NT2/D1 (cell line): Measurements from ENCODE around the gene TMEM255B.

Experiments used
- DNase-seq: peaks from one replicate; pipeline ENCODE4 v3.0.0-alpha.2; 2011; ENCODE audit warnings: low read depth, low spot score
- H3K27me3 ChIP-seq: 2 replicates; pipeline ENCODE4 v1.6.0; 2011; ENCODE audit warnings: mild to moderate bottlenecking; ENCODE audit not compliant: insufficient read length, insufficient read depth
- H3K36me3 ChIP-seq: 2 replicates; pipeline ENCODE4 v1.6.1; 2011; ENCODE audit warnings: mild to moderate bottlenecking, low read length, mixed read lengths; ENCODE audit not compliant: insufficient read depth, insufficient read length
- H3K4me1 ChIP-seq: 2 replicates; pipeline ENCODE4 v1.5.1; 2011; ENCODE audit not compliant: insufficient read depth, insufficient read length
- H3K4me3 ChIP-seq: 2 replicates; pipeline ENCODE4 v1.5.1; 2011; ENCODE audit warnings: low read depth; ENCODE audit not compliant: insufficient read length
- H3K9ac ChIP-seq: 2 replicates; pipeline ENCODE4 v1.6.0; 2011; ENCODE audit warnings: low read depth; ENCODE audit not compliant: insufficient read length
- H3K9me3 ChIP-seq: 2 replicates; pipeline ENCODE4 v1.5.1; 2011; ENCODE audit warnings: mild to moderate bottlenecking, low read length; ENCODE audit not compliant: insufficient read depth
- SUZ12 ChIP-seq: IDR thresholded peaks from 2 replicates; pipeline ENCODE4 v1.6.1; 2011; ENCODE audit not compliant: insufficient read length, insufficient read depth; ENCODE audit errors: extremely low read depth
- YY1 ChIP-seq: IDR thresholded peaks from 2 replicates; pipeline ENCODE4 v1.6.1; 2011; ENCODE audit not compliant: insufficient read length, insufficient read depth
- ZNF274 ChIP-seq: IDR thresholded peaks from 2 replicates; pipeline ENCODE4 v1.6.1; 2011; ENCODE audit warnings: mild to moderate bottlenecking, low read depth, low read length

The TMEM255B gene

DNA sequence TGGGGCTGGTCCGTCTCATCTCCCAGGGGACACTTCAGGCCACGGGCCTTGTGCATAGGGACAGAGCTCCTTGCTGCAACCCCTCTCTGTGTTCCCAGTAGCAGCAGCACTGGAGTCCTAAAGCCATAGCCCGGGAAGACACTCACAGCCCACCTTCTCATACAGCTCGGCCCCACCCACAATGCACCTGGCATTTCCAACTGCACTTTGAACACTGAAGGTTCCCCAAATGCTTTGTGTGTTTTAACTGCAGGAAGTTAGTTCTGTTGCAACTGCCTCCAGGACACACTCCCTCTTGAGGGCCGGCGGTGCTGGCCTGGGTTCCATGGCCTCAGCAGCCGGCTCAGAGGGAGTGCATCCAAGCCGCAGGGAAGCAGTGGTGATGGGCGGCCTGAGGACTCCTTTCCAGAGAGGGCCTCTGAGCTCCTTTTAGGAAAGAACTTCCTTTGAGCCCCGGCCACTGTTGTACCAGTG is 22.7 kb upstream of the TMEM255B start:
- H3K27me3 ChIP-seq: no peaks in the 10 kb centered on the region
- H3K9me3 ChIP-seq: peaks cover 8% of the 10 kb centered on the region; the same call in 1 of the 2 replicates
- peaks cover 15% of the 10 kb centered on the region for H3K4me1 ChIP-seq
- no peaks in the 10 kb centered on the region for H3K36me3 ChIP-seq
- no peak for TF ChIP-seq YY1
- no peak for TF ChIP-seq ZNF274
- no peak for TF ChIP-seq SUZ12
- no peak overlapping the region for H3K4me3 ChIP-seq
- no peak overlapping the region for H3K9ac ChIP-seq
- DNase-seq: no peak

- Histone ChIP-seq H3K9ac (no peak overlapping the region), H3K9me3 (peaks cover 8% of the 10 kb centered on the region; the same call in 1 of the 2 replicates), H3K36me3 (no peaks in the 10 kb centered on the region), H3K4me1 (peaks cover 25% of the 10 kb centered on the region), H3K4me3 (no peak overlapping the region), H3K27me3 (no peaks in the 10 kb centered on the region)
- TF ChIP-seq YY1 (no peak), ZNF274 (no peak), SUZ12 (no peak)
- no peak for DNase-seq
Observed at GRCh38 chr13:113737803-113738202, 21.2 kb upstream of the TMEM255B start.

GRCh38 chr13:113739527-113740285 is 19.3 kb upstream of the TMEM255B start:
- no peaks in the 10 kb centered on the region for H3K9me3 ChIP-seq
- TF ChIP-seq SUZ12 (no peak), ZNF274 (no peak), YY1 (no peak)
- H3K27me3 ChIP-seq: no peaks in the 10 kb centered on the region
- H3K4me3 ChIP-seq: no peak overlapping the region
- DNase-seq: no peak
- no peaks in the 10 kb centered on the region for H3K36me3 ChIP-seq
- H3K4me1 ChIP-seq: peaks cover 30% of the 10 kb centered on the region
- no peak overlapping the region for H3K9ac ChIP-seq

DNA sequence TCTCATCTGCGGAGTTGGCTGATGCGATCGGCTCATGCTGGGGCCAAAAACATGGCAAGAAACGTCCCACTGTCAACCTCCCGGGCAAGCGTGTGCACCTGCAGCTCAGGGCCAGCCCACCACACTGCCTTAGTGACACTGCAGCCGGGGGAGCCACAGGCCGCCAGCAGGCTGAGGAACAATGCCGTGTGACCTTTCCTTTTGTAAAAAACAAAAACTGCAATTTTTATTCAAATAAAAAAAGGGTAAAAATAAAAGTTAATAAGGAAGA is 18.8 kb upstream of the TMEM255B start:
- Histone ChIP-seq H3K36me3 (no peaks in the 10 kb centered on the region), H3K9ac (no peak overlapping the region), H3K4me1 (peaks cover 30% of the 10 kb centered on the region), H3K9me3 (no peaks in the 10 kb centered on the region), H3K4me3 (no peak overlapping the region), H3K27me3 (no peaks in the 10 kb centered on the region)
- no peak for TF ChIP-seq YY1
- TF ChIP-seq ZNF274: no peak
- no peak for TF ChIP-seq SUZ12
- no peak for DNase-seq

GRCh38 chr13:113740661-113741060 is 18.4 kb upstream of the TMEM255B start:
- Histone ChIP-seq H3K27me3 (no peaks in the 10 kb centered on the region), H3K4me3 (no peak overlapping the region), H3K4me1 (peaks cover 30% of the 10 kb centered on the region), H3K9ac (no peak overlapping the region), H3K36me3 (no peaks in the 10 kb centered on the region), H3K9me3 (no peaks in the 10 kb centered on the region)
- TF ChIP-seq YY1 (no peak), ZNF274 (no peak)
- DNase-seq: no peak

DNA sequence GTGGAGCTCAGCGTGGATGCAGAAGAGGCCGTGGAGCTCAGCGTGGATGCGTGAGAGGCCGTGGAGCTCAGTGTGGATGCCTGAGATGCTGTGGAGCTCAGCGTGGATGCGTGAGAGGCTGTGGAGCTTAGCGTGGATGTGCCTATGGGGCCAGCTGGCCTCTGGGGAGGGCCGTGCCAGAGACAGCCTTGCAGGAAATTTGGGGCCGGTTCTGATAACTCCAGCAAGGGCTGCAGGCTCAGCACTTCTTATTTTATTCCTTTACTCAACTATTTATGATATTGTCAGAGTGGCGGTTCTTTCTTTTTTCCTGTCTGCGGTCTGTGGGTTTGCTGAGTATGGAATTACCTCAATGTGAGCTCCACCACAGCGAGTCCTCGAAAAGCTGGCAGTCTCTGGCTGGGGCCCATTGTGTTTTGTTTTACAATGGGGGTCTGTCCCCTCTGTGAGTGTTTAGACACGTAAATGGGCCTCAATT is 17.8 kb upstream of the TMEM255B start:
- Histone ChIP-seq H3K9me3 (no peaks in the 10 kb centered on the region), H3K4me3 (no peak overlapping the region), H3K27me3 (no peaks in the 10 kb centered on the region), H3K9ac (no peak overlapping the region), H3K4me1 (peaks cover 28% of the 10 kb centered on the region), H3K36me3 (no peaks in the 10 kb centered on the region)
- TF ChIP-seq SUZ12 (no peak), YY1 (no peak), ZNF274 (no peak)
- DNase-seq: no peak

GRCh38 chr13:113742000-113742441 is 17.0 kb upstream of the TMEM255B start:
- no peaks in the 10 kb centered on the region for H3K9me3 ChIP-seq
- no peak for DNase-seq
- H3K4me3 ChIP-seq: no peak overlapping the region
- TF ChIP-seq YY1 (no peak), SUZ12 (no peak), ZNF274 (no peak)
- no peaks in the 10 kb centered on the region for H3K27me3 ChIP-seq
- H3K4me1 ChIP-seq: peaks cover 26% of the 10 kb centered on the region
- H3K9ac ChIP-seq: no peak overlapping the region
- H3K36me3 ChIP-seq: no peaks in the 10 kb centered on the region
